ACC112 (cell line): ENCODE results near the gene ING5.
A peak's percentile ranks its signal among the peaks of the same experiment; 100 is the strongest.
"Not testable (repeated sequence)": the region's sequence is repeated elsewhere in the genome, so short reads cannot be mapped to it uniquely, and the experiment has no call there.

Experiments used
- H2AFZ ChIP-seq: fragments of 200-600 bp; sonication (generic); one replicate; pipeline ENCODE4 v1.6.0; 2017; ENCODE audit warnings: antibody characterized with exemption, low read length; ENCODE audit not compliant: unreplicated experiment
- H3K27ac ChIP-seq: fragments of 200-600 bp; sonication (generic); 2 replicates; pipeline ENCODE4 v1.5.1; 2014; ENCODE audit warnings: low read depth, mild to moderate bottlenecking, antibody characterized with exemption, low read length, moderate library complexity
- H3K27me3 ChIP-seq: fragments of 200-600 bp; sonication (generic); 2 replicates; pipeline ENCODE4 v1.6.1; 2014; ENCODE audit warnings: mild to moderate bottlenecking, antibody characterized with exemption, low read length, moderate library complexity, mixed read lengths; ENCODE audit not compliant: insufficient read depth
- H3K36me3 ChIP-seq: fragments of 200-600 bp; sonication (generic); 2 replicates; pipeline ENCODE4 v1.6.1; 2016; ENCODE audit warnings: mild to moderate bottlenecking, antibody characterized with exemption, low read length, moderate library complexity, mixed read lengths; ENCODE audit not compliant: insufficient read depth
- H3K4me1 ChIP-seq: fragments of 200-600 bp; sonication (generic); one replicate; pipeline ENCODE4 v1.6.1; 2016; ENCODE audit warnings: low read length, mixed read lengths; ENCODE audit not compliant: insufficient read depth, unreplicated experiment, control insufficient read depth
- H3K4me3 ChIP-seq: fragments of 200-600 bp; sonication (generic); 2 replicates; pipeline ENCODE4 v1.5.1; 2014; ENCODE audit warnings: mild to moderate bottlenecking, low read depth, low read length
- H3K79me2 ChIP-seq: fragments of 200-600 bp; sonication (generic); one replicate; pipeline ENCODE4 v1.6.0; 2016; ENCODE audit warnings: low read length; ENCODE audit not compliant: control insufficient read depth, unreplicated experiment, insufficient read depth

The ING5 gene

GRCh38 chr2:241729868-241730267, 28.0 kb downstream of the ING5 start:
- no peak overlapping the region for H3K4me3 ChIP-seq
- H3K27ac ChIP-seq, result no peak overlapping the region
- H3K27me3 ChIP-seq, result no peaks in the 10 kb centered on the region
- H3K36me3 ChIP-seq, result no peaks in the 10 kb centered on the region
- H3K79me2 ChIP-seq, result no peaks in the 10 kb centered on the region
- no peaks in the 10 kb centered on the region for H3K4me1 ChIP-seq
- H2AFZ ChIP-seq, result no peak overlapping the region

GRCh38 chr2:241730671-241731293, 28.9 kb downstream of the ING5 start:
- Histone ChIP-seq H3K27me3 (no peaks in the 10 kb centered on the region), H3K4me1 (peaks cover 3% of the 10 kb centered on the region), H2AFZ (no peak overlapping the region)

GRCh38 chr2:241732513-241733186, 30.8 kb downstream of the ING5 start:
- not testable (repeated sequence) for H3K27me3 ChIP-seq, H3K27ac ChIP-seq, H3K36me3 ChIP-seq, H3K4me1 ChIP-seq, H3K4me3 ChIP-seq, H2AFZ ChIP-seq, H3K79me2 ChIP-seq

More at GRCh38 chr2:241730671-241731293, 28.9 kb downstream of the ING5 start:
- no peaks in the 10 kb centered on the region for H3K36me3 ChIP-seq
- H3K27ac ChIP-seq, result no peak overlapping the region
- H3K4me3 ChIP-seq, result no peak overlapping the region
- no peaks in the 10 kb centered on the region for H3K79me2 ChIP-seq

GRCh38 chr2:241733391-241734207, 31.8 kb downstream of the ING5 start:
- H2AFZ ChIP-seq, result peak overlapping the region; percentile 83
- H3K27ac ChIP-seq, result no peak overlapping the region
- no peaks in the 10 kb centered on the region for H3K27me3 ChIP-seq
- H3K4me1 ChIP-seq, result peaks cover 5% of the 10 kb centered on the region
- H3K36me3 ChIP-seq, result no peaks in the 10 kb centered on the region
- peak overlapping the region; percentile 99 for H3K4me3 ChIP-seq
- no peaks in the 10 kb centered on the region for H3K79me2 ChIP-seq

- H3K27ac ChIP-seq, result no peak overlapping the region
- H3K4me1 ChIP-seq, result peaks cover 5% of the 10 kb centered on the region
- peak overlapping the region; percentile 99 for H3K4me3 ChIP-seq
- H3K27me3 ChIP-seq, result no peaks in the 10 kb centered on the region
- no peaks in the 10 kb centered on the region for H3K79me2 ChIP-seq
- H3K36me3 ChIP-seq, result no peaks in the 10 kb centered on the region
- peak overlapping the region; percentile 83 for H2AFZ ChIP-seq
Measured at GRCh38 chr2:241734208-241734466, 32.3 kb downstream of the ING5 start.

GRCh38 chr2:241734467-241735208, 32.8 kb downstream of the ING5 start, which contains the start of gene D2HGDH:
Gene D2HGDH (plus strand): TSS chr2:241734630. CDS start chr2:241735225, 595 bp downstream.
- H3K27ac ChIP-seq, result peak within 1 kb of the TSS; percentile 48
- peak within 1 kb of the TSS; percentile 99 for H3K4me3 ChIP-seq
- peaks cover 9% of the 10 kb centered on the region for H3K4me1 ChIP-seq
- peak within 1 kb of the TSS; percentile 83 for H2AFZ ChIP-seq
- no peaks in the 10 kb centered on the region for H3K27me3 ChIP-seq
- no peaks in the 10 kb centered on the region for H3K36me3 ChIP-seq
- H3K79me2 ChIP-seq, result no peaks in the 10 kb centered on the region

GRCh38 chr2:241736111-241736510, 34.3 kb downstream of the ING5 start:
- no peak overlapping the region for H3K27ac ChIP-seq

GRCh38 chr2:241738040-241738686, 36.3 kb downstream of the ING5 start:
- Histone ChIP-seq H3K36me3 (no peaks in the 10 kb centered on the region), H3K27ac (no peak overlapping the region), H3K27me3 (no peaks in the 10 kb centered on the region), H3K4me3 (no peak overlapping the region), H2AFZ (no peak overlapping the region), H3K4me1 (peaks cover 12% of the 10 kb centered on the region), H3K79me2 (peaks cover 2% of the 10 kb centered on the region)

More at GRCh38 chr2:241736111-241736510, 34.3 kb downstream of the ING5 start:
- Histone ChIP-seq H2AFZ (no peak overlapping the region), H3K36me3 (no peaks in the 10 kb centered on the region), H3K27me3 (no peaks in the 10 kb centered on the region), H3K79me2 (peaks cover 2% of the 10 kb centered on the region), H3K4me1 (peaks cover 12% of the 10 kb centered on the region), H3K4me3 (no peak overlapping the region; the same call in 1 of the 2 replicates)

- Histone ChIP-seq H3K4me1 (peaks cover 12% of the 10 kb centered on the region), H3K27me3 (no peaks in the 10 kb centered on the region), H3K27ac (no peak overlapping the region), H2AFZ (no peak overlapping the region), H3K79me2 (peaks cover 2% of the 10 kb centered on the region), H3K4me3 (no peak overlapping the region), H3K36me3 (peaks cover 7% of the 10 kb centered on the region; the same call in 1 of the 2 replicates)
Measured at GRCh38 chr2:241739177-241739576, 37.3 kb downstream of the ING5 start.

GRCh38 chr2:241739651-241740050, 37.8 kb downstream of the ING5 start:
- Histone ChIP-seq H3K4me1 (peaks cover 12% of the 10 kb centered on the region), H3K27me3 (no peaks in the 10 kb centered on the region), H3K27ac (no peak overlapping the region), H3K4me3 (no peak overlapping the region), H3K79me2 (peaks cover 2% of the 10 kb centered on the region), H2AFZ (no peak overlapping the region), H3K36me3 (peaks cover 11% of the 10 kb centered on the region; the same call in 1 of the 2 replicates)
